ENCODE data around the gene SNAPC2. TPM values are rescaled to one million over a fixed set of nuclear protein-coding genes. Genes with fewer than 3 reads are reported as not detected.

The SNAPC2 gene
- total RNA-seq, 1 donor from 2014 or later = 19.5 TPM

DNA sequence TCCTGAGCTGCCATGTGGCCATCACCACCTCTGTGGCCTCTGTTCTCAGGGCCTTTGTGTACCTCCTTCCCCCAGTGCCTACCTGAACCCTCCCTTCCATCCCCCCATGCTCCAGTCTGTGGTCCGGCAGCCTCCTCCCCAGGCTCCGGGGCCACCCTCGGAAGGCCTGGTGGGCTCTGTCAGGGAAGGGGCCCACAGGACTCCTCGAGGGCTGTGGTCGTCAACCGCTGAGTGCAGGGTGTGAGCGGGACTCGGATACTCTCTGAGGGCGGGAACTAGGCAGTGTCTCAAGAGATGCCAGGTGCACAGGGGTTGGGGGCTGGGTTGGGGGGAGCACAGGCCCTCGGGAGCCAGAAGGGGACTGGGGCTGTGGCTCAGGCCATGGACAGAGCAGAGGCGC is 12.6 kb upstream of the SNAPC2 start:
- intact Hi-C loops (cut with micrococcal nuclease) = no loop called here
- H3K9me3 Mint-ChIP-seq = no peaks in the 10 kb centered on the region
- DNase-seq (ENCODE audit: low spot score) = no peak
- peaks cover 20% of the 10 kb centered on the region for H3K4me1 Mint-ChIP-seq (ENCODE audit: low read depth)
- H3K36me3 Mint-ChIP-seq (ENCODE audit: low read depth) = peaks cover 30% of the 10 kb centered on the region
- H3K27ac Mint-ChIP-seq = no peak overlapping the region
- no peak overlapping the region for H3K4me3 Mint-ChIP-seq (ENCODE audit: low read depth)
- no peaks in the 10 kb centered on the region for H3K27me3 Mint-ChIP-seq (ENCODE audit: low read depth)

DNA sequence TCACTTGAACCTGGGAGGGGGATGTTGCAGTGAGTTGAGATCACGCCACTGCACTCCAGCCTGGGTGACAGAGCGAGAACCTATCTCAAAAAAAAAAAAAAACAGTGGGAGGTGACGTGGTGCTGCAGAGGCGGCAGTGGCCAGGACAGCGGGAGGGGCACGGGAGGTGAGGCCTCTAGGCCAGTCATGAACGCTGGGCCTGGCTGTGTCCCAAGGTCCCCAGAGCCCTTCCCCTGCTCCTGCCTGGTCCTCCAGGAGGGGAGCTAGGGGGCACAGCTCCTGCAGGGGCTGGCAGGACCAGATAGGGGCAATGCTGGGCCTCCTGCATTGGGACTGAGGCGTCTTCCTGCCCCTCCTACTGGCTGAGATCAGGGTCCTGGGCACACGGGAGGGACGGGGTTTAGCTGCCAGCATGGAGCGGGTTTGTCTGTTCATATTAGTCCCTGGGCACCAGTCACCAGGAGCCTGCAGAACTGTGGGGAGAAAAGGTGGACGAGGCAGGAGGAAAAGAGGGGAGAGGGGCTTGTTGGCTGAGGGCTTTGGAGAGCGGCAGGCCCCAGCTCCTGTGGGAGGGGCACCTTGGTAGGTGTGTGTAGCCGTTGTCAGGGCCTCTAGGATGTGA is 11.9 kb upstream of the SNAPC2 start:
- H3K4me3 Mint-ChIP-seq (ENCODE audit: low read depth) = no peak overlapping the region
- intact Hi-C loops (cut with micrococcal nuclease) = no loop called here
- no peak for DNase-seq (ENCODE audit: low spot score)
- H3K4me1 Mint-ChIP-seq (ENCODE audit: low read depth) = peaks cover 13% of the 10 kb centered on the region
- H3K27ac Mint-ChIP-seq = no peak overlapping the region
- H3K36me3 Mint-ChIP-seq (ENCODE audit: low read depth) = peaks cover 36% of the 10 kb centered on the region
- no peaks in the 10 kb centered on the region for H3K9me3 Mint-ChIP-seq
- H3K27me3 Mint-ChIP-seq (ENCODE audit: low read depth) = no peaks in the 10 kb centered on the region

DNA sequence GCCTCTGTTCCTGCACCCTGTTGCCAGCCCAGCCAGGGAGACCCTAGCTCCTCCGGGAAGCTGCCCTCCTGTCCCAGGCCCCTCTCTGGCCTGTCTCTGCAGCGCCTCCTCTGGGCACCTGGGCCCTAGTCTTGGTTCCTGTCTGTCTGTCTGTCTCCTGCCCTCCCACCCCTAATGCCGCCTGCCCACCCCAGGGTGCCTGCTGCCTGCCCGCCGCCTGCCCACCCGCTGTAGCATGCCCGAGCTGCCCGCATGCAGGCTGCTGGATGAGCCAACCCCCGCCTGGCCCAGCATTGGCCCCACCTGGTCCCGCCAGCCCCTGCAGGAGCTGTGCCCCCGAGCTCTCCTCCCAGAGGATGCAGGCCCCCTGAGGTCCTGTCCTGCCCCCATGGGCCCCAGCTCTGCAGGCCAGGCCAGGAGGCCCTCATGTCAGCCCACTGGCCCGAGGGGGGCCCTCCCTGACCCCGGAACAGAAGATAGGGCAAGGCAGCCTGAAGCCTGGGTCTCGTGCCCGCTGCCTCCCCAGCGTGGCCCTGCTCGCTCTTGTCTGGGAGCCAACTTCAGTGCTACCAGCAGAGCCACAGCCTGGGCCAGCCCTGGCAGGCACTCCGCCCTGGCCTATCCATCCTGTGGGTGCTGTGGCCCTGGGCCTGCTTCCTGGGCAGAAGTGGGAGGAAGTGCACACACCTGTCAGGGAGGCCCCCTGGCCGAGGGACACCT is 11.2 kb upstream of the SNAPC2 start:
- Mint-ChIP-seq H3K36me3 (ENCODE audit: low read depth) (peaks cover 38% of the 10 kb centered on the region), H3K9me3 (no peaks in the 10 kb centered on the region), H3K4me1 (ENCODE audit: low read depth) (peaks cover 10% of the 10 kb centered on the region), H3K27ac (no peak overlapping the region), H3K4me3 (ENCODE audit: low read depth) (no peak overlapping the region), H3K27me3 (ENCODE audit: low read depth) (no peaks in the 10 kb centered on the region)
- intact Hi-C loops (cut with micrococcal nuclease) = no loop called here
- no peak for DNase-seq (ENCODE audit: low spot score)

DNA sequence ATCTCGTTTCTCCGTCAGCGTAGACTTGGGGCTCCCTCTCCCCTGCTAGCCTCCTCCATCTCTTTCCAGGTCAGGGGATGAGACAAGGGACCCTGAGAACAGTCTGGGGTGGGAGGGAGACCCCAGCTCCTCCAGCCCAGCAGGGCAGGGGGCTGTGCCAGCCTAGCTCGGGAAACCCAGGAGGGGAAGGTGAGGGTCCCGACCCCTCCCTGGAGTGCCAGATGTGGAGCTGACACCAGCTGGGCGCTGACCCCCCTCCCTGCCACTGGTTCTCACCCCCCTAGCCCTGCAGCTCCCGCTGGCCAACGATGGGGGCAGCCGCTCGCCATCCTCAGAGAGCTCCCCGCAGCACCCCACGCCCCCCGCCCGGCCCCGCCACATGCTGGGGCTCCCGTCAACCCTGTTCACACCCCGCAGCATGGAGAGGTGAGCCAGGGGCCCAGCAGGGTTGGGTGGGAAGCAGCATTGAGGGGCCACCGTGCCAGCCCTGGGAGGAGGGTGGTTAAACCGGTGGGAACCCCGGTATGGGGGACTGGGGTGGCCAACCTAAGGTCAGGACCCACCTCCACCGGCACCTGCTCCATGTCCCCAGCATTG is 10.6 kb upstream of the SNAPC2 start:
- Mint-ChIP-seq H3K27ac (no peak overlapping the region), H3K4me3 (ENCODE audit: low read depth) (no peak overlapping the region), H3K4me1 (ENCODE audit: low read depth) (peaks cover 9% of the 10 kb centered on the region), H3K36me3 (ENCODE audit: low read depth) (peaks cover 38% of the 10 kb centered on the region), H3K27me3 (ENCODE audit: low read depth) (no peaks in the 10 kb centered on the region), H3K9me3 (no peaks in the 10 kb centered on the region)
- intact Hi-C loops (cut with micrococcal nuclease) = no loop called here
- DNase-seq (ENCODE audit: low spot score) = no peak

DNA sequence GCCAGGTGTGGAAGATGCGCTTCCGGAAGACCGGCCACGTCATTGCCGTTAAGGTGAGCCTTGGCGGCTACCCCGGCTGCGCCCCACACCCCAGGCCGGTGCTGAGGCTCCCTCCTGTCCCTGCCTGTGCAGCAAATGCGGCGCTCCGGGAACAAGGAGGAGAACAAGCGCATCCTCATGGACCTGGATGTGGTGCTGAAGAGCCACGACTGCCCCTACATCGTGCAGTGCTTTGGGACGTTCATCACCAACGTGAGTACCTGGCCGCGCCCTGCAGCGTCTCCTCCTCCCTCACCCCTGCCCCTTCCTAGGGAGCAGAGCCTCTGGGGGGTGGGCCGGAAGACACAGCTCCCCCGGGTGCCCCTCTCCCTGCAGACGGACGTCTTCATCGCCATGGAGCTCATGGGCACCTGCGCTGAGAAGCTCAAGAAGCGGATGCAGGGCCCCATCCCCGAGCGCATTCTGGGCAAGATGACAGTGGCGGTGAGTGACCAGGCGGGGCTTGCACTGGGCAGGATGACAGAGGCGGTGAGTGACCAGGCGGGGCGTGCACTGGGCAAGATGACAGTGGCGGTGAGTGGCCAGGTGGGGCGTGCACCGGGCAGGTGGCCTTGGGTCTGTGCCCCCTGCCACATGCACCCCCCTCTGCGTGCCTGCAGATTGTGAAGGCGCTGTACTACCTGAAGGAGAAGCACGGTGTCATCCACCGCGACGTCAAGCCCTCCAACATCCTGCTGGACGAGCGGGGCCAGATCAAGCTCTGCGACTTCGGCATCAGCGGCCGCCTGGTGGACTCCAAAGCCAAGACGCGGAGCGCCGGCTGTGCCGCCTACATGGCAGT is 9.6 kb upstream of the SNAPC2 start:
- DNase-seq (ENCODE audit: low spot score) = no peak
- peaks cover 30% of the 10 kb centered on the region for H3K36me3 Mint-ChIP-seq (ENCODE audit: low read depth)
- H3K4me3 Mint-ChIP-seq (ENCODE audit: low read depth) = no peak overlapping the region
- peaks cover 6% of the 10 kb centered on the region for H3K27me3 Mint-ChIP-seq (ENCODE audit: low read depth)
- H3K9me3 Mint-ChIP-seq = no peaks in the 10 kb centered on the region
- intact Hi-C loops (cut with micrococcal nuclease) = no loop called here
- peaks cover 2% of the 10 kb centered on the region for H3K4me1 Mint-ChIP-seq (ENCODE audit: low read depth)
- no peak overlapping the region for H3K27ac Mint-ChIP-seq

DNA sequence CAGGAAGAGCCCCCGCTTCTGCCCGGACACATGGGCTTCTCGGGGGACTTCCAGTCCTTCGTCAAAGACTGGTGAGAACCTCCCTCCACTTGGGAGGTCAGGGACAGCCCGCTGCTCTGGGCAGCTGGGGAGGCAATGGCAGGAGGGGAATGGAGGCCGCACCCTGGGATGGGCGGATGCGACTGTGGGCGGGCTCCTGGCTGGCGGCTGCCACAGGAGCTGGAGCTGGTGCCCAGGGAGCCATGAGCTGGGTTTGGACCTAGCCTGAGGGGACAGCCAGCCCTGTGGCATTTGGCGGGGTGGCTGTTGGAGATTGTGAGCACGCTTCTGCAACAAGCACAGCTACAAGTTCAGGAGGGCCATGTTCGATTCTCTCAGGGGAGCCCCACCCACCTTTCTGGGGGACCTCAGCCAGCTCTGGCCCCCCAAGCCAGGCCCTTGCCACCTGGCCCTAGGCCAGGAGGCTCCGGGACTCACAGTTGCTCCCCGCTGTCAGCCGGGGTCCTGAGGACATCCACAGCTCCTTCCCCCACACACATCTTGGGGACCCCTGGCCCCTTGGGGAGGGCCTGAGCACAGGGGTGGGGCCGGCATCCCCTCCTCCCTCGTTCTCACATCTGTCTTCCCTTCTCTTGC is 8.5 kb upstream of the SNAPC2 start:
- H3K4me3 Mint-ChIP-seq (ENCODE audit: low read depth) = no peak overlapping the region
- H3K36me3 Mint-ChIP-seq (ENCODE audit: low read depth) = peaks cover 23% of the 10 kb centered on the region
- peaks cover 2% of the 10 kb centered on the region for H3K4me1 Mint-ChIP-seq (ENCODE audit: low read depth)
- intact Hi-C loops (cut with micrococcal nuclease) = no loop called here
- no peak for DNase-seq (ENCODE audit: low spot score)
- H3K27me3 Mint-ChIP-seq (ENCODE audit: low read depth) = peaks cover 11% of the 10 kb centered on the region
- H3K9me3 Mint-ChIP-seq = no peaks in the 10 kb centered on the region
- H3K27ac Mint-ChIP-seq = no peak overlapping the region

DNA sequence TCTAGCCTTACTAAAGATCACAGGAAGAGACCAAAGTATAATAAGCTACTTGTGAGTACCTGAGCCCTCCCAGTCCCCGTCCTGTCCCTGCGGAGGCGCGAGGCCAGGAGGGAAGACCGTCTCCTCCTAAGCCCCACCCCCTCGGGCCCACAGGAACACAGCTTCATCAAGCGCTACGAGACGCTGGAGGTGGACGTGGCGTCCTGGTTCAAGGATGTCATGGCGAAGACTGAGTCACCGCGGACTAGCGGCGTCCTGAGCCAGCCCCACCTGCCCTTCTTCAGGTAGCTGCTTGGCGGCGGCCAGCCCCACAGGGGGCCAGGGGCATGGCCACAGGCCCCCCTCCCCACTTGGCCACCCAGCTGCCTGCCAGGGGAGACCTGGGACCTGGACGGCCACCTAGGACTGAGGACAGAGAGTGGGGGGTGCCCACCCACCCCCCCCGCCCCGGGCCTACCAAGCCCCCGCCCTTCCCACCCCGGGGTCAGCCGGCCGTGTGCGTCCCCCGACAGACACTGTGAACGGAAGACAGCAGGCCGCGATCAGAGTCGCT is 7.9 kb upstream of the SNAPC2 start:
- intact Hi-C loops (cut with micrococcal nuclease) = no loop called here
- no peaks in the 10 kb centered on the region for H3K9me3 Mint-ChIP-seq
- no peak overlapping the region for H3K4me3 Mint-ChIP-seq (ENCODE audit: low read depth)
- H3K27ac Mint-ChIP-seq = no peak overlapping the region
- peaks cover 23% of the 10 kb centered on the region for H3K36me3 Mint-ChIP-seq (ENCODE audit: low read depth)
- peaks cover 14% of the 10 kb centered on the region for H3K27me3 Mint-ChIP-seq (ENCODE audit: low read depth)
- H3K4me1 Mint-ChIP-seq (ENCODE audit: low read depth) = peaks cover 2% of the 10 kb centered on the region
- no peak for DNase-seq (ENCODE audit: low spot score)

DNA sequence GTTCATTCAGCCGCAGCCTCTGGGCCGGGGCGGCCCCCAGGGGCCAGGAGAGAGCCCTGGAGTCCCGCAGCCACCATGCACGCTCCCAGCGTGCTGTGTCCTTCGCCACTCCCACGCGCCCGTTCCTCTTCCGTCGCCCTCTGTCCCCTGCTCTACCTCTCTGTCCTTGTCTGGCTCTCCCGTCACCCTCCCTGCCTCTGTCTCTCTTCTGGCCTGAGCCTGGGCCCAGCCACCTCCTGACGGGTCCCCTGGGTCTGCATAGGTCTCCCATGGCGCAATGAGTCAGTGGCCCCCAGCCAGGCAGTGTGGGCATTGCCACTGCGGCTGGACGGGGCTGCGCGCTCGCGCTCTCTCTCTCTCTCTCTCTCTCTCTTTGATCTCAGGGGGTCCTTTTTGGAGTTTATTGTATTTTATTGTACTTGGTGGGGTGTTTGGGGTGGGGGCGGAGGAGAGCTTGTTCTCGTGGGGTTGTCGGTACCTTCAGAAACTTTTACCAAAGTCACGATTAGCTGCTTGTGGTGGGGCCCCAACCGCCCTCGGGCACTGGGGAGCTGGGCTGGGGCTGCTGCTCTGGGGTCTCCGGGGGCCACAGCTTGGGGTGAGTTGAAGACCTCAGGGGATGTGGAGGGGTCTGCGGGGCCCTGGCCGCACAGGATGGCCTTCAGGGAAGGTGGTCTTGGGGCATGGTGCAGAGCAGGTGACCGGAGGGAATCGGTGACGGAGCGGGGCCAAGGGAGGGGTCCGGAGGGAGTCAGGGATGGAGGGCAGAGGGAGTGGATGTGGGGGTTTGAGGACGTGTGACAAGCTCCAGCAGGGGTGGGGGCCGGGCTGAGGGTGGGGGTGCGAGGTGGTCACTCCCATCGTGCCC is 7.2 kb upstream of the SNAPC2 start:
- intact Hi-C loops (cut with micrococcal nuclease) = no loop called here
- Mint-ChIP-seq H3K27ac (no peak overlapping the region), H3K4me3 (ENCODE audit: low read depth) (no peak overlapping the region), H3K4me1 (ENCODE audit: low read depth) (peaks cover 3% of the 10 kb centered on the region), H3K27me3 (ENCODE audit: low read depth) (peaks cover 15% of the 10 kb centered on the region), H3K9me3 (no peaks in the 10 kb centered on the region), H3K36me3 (ENCODE audit: low read depth) (peaks cover 23% of the 10 kb centered on the region)
- no peak for DNase-seq (ENCODE audit: low spot score)

DNA sequence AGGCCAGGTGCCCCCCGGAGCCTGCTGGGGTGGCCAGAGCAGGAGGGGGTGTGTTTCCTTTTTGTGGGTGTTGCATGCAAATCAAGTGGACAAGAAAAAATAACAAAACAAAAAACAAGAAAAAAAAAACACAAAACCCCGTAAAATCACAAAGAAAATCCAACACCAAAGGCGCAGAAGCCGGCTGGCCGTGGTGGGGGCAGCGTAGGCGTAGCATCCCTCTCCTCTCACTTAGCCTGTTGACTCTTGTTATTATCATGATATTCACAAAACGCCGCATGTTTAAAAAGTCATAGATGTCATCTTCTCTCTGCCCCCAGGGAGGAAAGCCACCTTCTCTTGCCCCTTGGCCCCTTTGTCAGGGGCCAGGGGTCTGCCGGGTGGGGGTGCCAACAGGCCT is 6.5 kb upstream of the SNAPC2 start:
- intact Hi-C loops (cut with micrococcal nuclease) = no loop called here
- Mint-ChIP-seq H3K36me3 (ENCODE audit: low read depth) (peaks cover 23% of the 10 kb centered on the region), H3K4me1 (ENCODE audit: low read depth) (peaks cover 6% of the 10 kb centered on the region), H3K9me3 (no peaks in the 10 kb centered on the region), H3K27ac (no peak overlapping the region), H3K27me3 (ENCODE audit: low read depth) (peaks cover 22% of the 10 kb centered on the region), H3K4me3 (ENCODE audit: low read depth) (no peak overlapping the region)
- DNase-seq (ENCODE audit: low spot score) = no peak

DNA sequence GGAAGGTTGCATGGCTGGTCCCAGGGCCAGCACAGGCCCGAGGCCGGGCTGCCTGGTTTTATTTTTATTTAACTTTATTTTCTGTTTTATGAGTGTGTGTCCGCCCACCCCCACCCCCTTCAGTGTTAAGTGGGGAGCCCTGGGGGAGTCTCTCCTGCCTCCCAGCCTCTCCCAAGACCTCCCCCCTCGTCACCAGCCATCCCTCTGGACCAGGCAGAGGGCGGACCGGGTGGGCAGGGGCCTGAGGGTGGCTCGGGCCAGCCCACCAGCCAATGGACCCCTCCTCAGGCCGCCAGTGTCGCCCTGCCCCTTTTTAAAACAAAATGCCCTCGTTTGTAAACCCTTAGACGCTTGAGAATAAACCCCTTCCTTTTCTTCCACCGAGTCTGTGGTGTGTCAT is 6.0 kb upstream of the SNAPC2 start:
- Mint-ChIP-seq H3K27me3 (ENCODE audit: low read depth) (peaks cover 22% of the 10 kb centered on the region), H3K36me3 (ENCODE audit: low read depth) (peaks cover 23% of the 10 kb centered on the region), H3K9me3 (no peaks in the 10 kb centered on the region), H3K4me3 (ENCODE audit: low read depth) (no peak overlapping the region), H3K27ac (no peak overlapping the region), H3K4me1 (ENCODE audit: low read depth) (peaks cover 6% of the 10 kb centered on the region)
- intact Hi-C loops (cut with micrococcal nuclease) = no loop called here
- no peak for DNase-seq (ENCODE audit: low spot score)

DNA sequence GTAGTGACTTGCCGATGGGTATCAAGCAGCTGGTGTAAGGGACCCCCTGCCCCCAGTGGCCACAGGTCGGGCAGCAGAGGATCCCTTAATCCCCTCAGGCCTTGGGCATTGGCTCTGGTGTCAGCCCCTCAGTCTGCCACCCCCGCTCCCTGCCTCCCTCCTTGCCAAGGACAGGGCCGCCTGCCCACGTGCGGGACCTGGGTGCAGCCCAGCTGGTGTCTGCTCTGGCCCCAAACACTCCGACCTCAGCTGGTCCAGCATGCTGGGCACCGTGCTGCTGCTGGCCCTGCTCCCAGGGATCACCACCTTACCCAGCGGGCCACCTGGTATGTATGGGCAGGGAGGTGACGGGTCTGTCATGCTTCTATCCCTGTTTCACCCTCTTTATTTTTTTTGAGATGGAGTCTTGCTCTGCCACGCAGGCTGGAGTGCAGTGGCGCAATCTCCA is 5.5 kb upstream of the SNAPC2 start, which contains the start of gene TGFBR3L:
Gene TGFBR3L, plus strand, starts transcription at position 233 of the 448 bp plus-strand sequence.
- peak within 1 kb of the TSS; percentile 64 for H3K4me3 Mint-ChIP-seq (ENCODE audit: low read depth)
- intact Hi-C loops (cut with micrococcal nuclease) = no loop called here

More for the DNA sequence above, 5.5 kb upstream of the SNAPC2 start, which contains the start of gene TGFBR3L:
- Mint-ChIP-seq H3K36me3 (ENCODE audit: low read depth) (peaks cover 23% of the 10 kb centered on the region), H3K9me3 (no peaks in the 10 kb centered on the region), H3K27ac (no peak within 1 kb of the TSS), H3K27me3 (ENCODE audit: low read depth) (peaks cover 24% of the 10 kb centered on the region), H3K4me1 (ENCODE audit: low read depth) (peaks cover 7% of the 10 kb centered on the region)
- DNase-seq (ENCODE audit: low spot score) = no peak

Measured in activated T-helper 2 cell treated with anti-CD3 and anti-CD28 coated beads, Interferon-gamma antibody, Interleukin-2, Interleukin-4, amounts not matched to agents 10 μg/mL and 5 μg/mL and 100 μg/mL, durations not matched to agents 14 hours and 24 hours and 36 hours (primary cell).